AG09309 (cell line): ENCODE data around the gene LRCH2.
"Not testable (repeated sequence)": the region's sequence is repeated elsewhere in the genome, so short reads cannot be mapped to it uniquely, and the experiment has no call there.

Experiments used
- DNase-seq: peaks from one replicate; pipeline ENCODE4 v3.0.0-alpha.2; 2010; ENCODE audit warnings: low read depth
- H3K4me3 ChIP-seq: 2 replicates; pipeline ENCODE4 v1.5.1; 2011; ENCODE audit warnings: mild to moderate bottlenecking, low read depth, low read length, moderate library complexity; ENCODE audit not compliant: control insufficient read depth
- TF ChIP-seq, protein P1 (sequence below): IDR thresholded peaks from 2 replicates; pipeline ENCODE4 v1.5.1; 2011; ENCODE audit warnings: mild to moderate bottlenecking, low read depth, low read length, inconsistent platforms; ENCODE audit not compliant: insufficient read depth, control insufficient read depth; ENCODE audit errors: missing control alignments

LRCH2 gene

DNA sequence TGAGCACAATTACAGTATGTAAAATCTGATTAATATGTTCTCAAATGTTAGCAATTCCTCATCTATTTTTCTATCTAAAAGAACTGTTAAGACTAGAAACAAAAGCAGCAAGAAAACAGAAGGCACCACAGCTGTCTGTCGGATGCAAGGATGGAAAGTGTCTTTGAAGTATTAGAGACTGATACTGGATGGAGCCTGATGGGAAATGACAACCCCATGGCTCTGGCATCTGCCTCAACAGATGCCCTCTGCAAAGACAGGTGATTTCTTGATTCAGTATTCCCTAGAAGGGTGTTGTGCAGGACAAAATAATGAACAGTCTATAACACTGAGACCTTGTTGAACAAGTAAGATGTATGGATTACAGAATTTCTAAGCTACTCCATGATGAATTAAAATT is 19.7 kb downstream of the LRCH2 start:
- TF ChIP-seq, protein P1, sequence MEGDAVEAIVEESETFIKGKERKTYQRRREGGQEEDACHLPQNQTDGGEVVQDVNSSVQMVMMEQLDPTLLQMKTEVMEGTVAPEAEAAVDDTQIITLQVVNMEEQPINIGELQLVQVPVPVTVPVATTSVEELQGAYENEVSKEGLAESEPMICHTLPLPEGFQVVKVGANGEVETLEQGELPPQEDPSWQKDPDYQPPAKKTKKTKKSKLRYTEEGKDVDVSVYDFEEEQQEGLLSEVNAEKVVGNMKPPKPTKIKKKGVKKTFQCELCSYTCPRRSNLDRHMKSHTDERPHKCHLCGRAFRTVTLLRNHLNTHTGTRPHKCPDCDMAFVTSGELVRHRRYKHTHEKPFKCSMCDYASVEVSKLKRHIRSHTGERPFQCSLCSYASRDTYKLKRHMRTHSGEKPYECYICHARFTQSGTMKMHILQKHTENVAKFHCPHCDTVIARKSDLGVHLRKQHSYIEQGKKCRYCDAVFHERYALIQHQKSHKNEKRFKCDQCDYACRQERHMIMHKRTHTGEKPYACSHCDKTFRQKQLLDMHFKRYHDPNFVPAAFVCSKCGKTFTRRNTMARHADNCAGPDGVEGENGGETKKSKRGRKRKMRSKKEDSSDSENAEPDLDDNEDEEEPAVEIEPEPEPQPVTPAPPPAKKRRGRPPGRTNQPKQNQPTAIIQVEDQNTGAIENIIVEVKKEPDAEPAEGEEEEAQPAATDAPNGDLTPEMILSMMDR = no peak
- DNase-seq = no peak
- H3K4me3 ChIP-seq = no peak overlapping the region

DNA sequence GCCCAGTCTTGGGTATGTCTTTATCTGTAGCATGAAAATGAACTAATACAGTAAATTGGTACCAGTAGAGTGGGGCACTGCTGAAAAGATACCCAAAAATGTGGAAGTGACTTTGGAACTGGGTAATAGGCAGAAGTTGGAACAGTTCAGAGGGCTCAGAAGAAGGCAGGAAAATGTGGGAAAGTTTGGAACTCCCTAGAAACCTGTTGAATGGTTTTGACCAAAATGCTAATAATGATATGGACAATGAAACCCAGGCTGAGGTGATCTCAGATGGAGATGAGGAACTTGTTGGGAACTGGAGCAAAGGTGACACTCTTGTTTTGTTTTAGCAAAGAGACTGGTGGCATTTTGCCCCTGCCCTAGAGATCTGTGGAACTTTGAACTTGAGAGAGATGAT is 24.3 kb downstream of the LRCH2 start:
- H3K4me3 ChIP-seq, DNase-seq: not testable (repeated sequence)

DNA sequence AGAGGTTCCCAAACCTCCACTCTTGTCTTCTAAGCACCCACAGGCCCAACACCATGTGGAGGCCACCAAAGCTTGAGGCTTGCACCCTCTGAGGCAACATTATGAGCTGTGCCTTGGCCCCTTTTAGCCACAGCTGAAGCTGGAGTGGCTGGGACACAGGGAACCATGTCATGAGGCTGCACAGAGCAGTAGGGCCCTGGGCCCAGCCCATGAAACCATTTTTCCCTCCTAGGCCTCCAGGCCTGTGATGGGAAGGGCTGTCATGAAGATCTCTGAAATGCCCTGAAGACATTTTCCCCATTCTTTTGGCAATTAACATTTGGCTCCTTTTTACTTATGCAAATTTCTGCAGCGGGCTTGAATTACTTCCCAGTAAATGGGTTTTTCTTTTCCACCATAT is 29.9 kb downstream of the LRCH2 start:
- TF ChIP-seq, protein P1 = no peak
- DNase-seq = no peak

DNA sequence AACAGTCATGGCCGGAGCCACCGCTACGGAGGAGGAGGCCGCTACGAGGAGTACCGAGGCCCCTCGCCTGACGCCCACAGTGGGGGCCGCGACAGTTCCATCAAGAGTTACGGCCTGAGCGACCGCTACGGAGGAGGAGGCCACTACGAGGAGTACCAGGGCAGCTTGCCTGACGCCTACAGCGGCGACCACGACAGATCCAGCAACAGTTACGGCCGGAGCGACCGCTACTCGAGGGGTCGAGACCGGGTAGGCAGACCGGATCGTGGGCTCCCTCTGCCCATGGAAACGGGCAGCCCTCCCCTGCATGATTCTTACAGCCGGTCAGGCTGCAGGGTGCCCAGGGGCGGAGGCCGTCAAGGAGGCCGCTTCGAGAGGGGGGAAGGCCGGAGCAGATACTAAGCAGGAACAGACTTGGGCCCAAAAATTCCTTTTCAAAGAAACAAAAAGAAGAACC is 41.6 kb downstream of the LRCH2 start:
- TF ChIP-seq, protein P1 = no peak
- H3K4me3 ChIP-seq = no peak overlapping the region
- DNase-seq = no peak

More for the DNA sequence above, 29.9 kb downstream of the LRCH2 start:
- no peak overlapping the region for H3K4me3 ChIP-seq

DNA sequence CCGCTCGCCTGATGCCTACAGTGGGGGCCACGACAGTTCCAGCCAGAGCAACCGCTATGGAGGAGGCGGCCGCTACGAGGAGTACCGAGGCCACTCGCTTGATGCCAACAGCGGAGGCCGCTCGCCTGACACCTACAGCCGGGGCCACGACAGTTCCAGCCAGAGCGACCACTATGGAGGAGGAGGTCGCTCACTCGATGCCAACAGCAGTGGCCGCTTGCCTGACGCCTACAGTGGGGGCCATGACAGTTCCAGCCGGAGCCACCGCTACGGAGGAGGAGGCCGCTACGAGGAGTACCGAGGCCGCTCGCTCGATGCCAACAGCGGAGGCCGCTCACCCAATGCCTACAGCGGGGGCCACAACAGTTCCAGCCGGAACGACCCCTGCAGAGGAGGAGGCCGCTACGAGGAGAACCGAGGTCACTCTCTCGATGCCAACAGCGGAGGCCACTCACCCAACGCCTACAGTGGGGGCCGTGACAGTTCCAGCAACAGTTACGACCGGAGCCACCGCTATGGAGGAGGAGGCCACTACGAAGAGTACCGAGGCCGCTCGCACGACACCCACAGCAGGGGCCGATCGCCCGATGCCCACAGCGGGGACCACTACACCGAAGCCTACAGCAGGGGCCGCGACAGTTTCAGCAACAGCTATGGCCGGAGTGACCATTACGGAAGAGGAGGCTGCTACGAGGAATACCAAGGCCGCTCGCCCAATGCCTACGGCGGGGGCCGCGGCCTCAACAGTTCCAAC is 42.2 kb downstream of the LRCH2 start:
- TF ChIP-seq, protein P1 = no peak
- no peak for DNase-seq
- H3K4me3 ChIP-seq = no peak overlapping the region

DNA sequence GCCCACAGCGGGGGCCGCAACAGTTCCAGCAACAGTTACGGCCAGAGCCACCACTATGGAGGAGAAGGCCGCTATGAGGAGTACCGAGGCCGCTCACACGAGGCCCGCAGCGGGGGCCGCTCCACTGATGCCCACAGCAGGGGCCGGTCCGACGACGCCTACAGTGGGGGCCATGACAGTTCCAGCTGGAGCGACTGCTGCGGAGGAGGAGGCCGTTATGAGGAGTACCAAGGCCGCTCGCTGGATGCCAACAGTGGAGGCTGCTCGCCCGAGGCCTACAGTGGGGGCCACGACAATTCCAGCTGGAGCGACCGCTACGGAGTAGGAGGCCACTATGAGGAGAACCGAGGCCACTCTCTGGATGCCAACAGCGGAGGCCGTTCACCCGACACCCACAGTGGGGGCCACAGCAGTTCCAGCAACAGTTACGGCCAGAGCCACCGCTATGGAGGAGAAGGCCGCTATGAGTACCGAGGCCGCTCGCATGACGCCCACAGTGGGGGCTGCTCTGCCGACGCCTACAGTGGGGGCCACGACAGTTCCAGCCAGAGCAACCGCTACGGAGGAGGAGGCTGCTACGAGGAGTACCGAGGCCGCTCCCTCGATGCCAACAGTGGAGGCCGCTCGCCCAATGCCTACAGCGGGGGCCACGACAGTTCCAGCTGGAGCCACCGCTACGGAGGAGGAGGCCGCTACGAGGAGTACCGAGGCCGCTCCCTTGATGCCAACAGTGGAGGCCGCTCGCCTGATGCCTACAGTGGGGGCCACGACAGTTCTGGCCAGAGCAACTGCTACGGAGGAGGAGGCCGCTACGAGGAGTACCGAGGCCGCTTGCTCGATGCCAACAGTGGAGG is 43.0 kb downstream of the LRCH2 start:
- no peak for DNase-seq
- H3K4me3 ChIP-seq = no peak overlapping the region
- TF ChIP-seq, protein P1 = no peak
